ENCODE data around the gene FAM107A.

FAM107A gene

GRCh38 chr3:58577269-58577821 is at the start of gene FAM107A:
Gene FAM107A (minus strand): TSS chr3:58577391. CDS start chr3:58569860, 7,531 bp downstream.
- no peak for DNase-seq (ENCODE audit: low read depth)

- no peak for DNase-seq (ENCODE audit: low read depth)
These were observed 48.1 kb upstream of the FAM107A start for GRCh38 chr3:58625196-58625824.

- no peak for DNase-seq (ENCODE audit: low read depth)
These were observed 47.4 kb upstream of the FAM107A start for GRCh38 chr3:58624550-58624949.

GRCh38 chr3:58623961-58624360 is 46.8 kb upstream of the FAM107A start:
- no peak for DNase-seq (ENCODE audit: low read depth)

- DNase-seq (ENCODE audit: low read depth): no peak
These were observed 46.3 kb upstream of the FAM107A start for GRCh38 chr3:58623478-58623877.

- no peak for DNase-seq (ENCODE audit: low read depth)
These were observed 45.7 kb upstream of the FAM107A start for GRCh38 chr3:58622892-58623291.

- DNase-seq (ENCODE audit: low read depth): no peak
These were observed 45.2 kb upstream of the FAM107A start for GRCh38 chr3:58622436-58622835.

GRCh38 chr3:58621086-58621830 is 44.1 kb upstream of the FAM107A start:
- no peak for DNase-seq (ENCODE audit: low read depth)

GRCh38 chr3:58620421-58620820 is 43.2 kb upstream of the FAM107A start:
- no peak for DNase-seq (ENCODE audit: low read depth)

GRCh38 chr3:58617338-58617761 is 40.2 kb upstream of the FAM107A start:
- DNase-seq (ENCODE audit: low read depth): no peak

GRCh38 chr3:58613236-58614132 is 36.3 kb upstream of the FAM107A start:
- no peak for DNase-seq (ENCODE audit: low read depth)

- no peak for DNase-seq (ENCODE audit: low read depth)
These were observed 35.6 kb upstream of the FAM107A start for GRCh38 chr3:58612830-58613229.

GRCh38 chr3:58609990-58610389 is 32.8 kb upstream of the FAM107A start:
- no peak for DNase-seq (ENCODE audit: low read depth)

GRCh38 chr3:58608648-58609047 is 31.5 kb upstream of the FAM107A start:
- no peak for DNase-seq (ENCODE audit: low read depth)

- no peak for DNase-seq (ENCODE audit: low read depth)
These were observed 30.6 kb upstream of the FAM107A start for GRCh38 chr3:58607816-58608215.

GRCh38 chr3:58606693-58607092 is 29.5 kb upstream of the FAM107A start:
- DNase-seq (ENCODE audit: low read depth): no peak

- DNase-seq (ENCODE audit: low read depth): no peak
These were observed 26.8 kb upstream of the FAM107A start for GRCh38 chr3:58604031-58604430.

- no peak for DNase-seq (ENCODE audit: low read depth)
These were observed 26.4 kb upstream of the FAM107A start for GRCh38 chr3:58603606-58604005.

GRCh38 chr3:58597770-58598310 is 20.6 kb upstream of the FAM107A start:
- DNase-seq (ENCODE audit: low read depth): no peak

GRCh38 chr3:58596834-58597518 is 19.8 kb upstream of the FAM107A start:
- no peak for DNase-seq (ENCODE audit: low read depth)

GRCh38 chr3:58594117-58594516 is 16.9 kb upstream of the FAM107A start:
- no peak for DNase-seq (ENCODE audit: low read depth)

Measured in stimulated activated CD8-positive, alpha-beta memory T cell treated with anti-CD3 and anti-CD28 coated beads, Interleukin-12 subunit alpha, Interleukin-12 subunit beta, amount 100 ng/mL, for 1 hour (primary cell).